Astrocyte (in vitro differentiated cells and primary cell): ENCODE measurements around the gene CDH23.

Experiments used
- CTCF ChIP-seq: IDR thresholded peaks from 2 replicates; pipeline ENCODE4 v1.5.1; 2011; ENCODE audit warnings: low read depth, mild to moderate bottlenecking, inconsistent platforms, low read length, moderate library complexity; ENCODE audit not compliant: insufficient read depth
- EZH2 ChIP-seq: IDR thresholded peaks from 2 replicates; pipeline ENCODE4 v1.6.1; 2012; ENCODE audit warnings: mild to moderate bottlenecking, low read length, inconsistent platforms; ENCODE audit not compliant: insufficient read depth

GRCh38 chr10:71468363-71469094 is 71.8 kb downstream of the CDH23 start:
- TF ChIP-seq CTCF (no peak), EZH2 (no peak)
